Stimulated activated effector memory CD8-positive, alpha-beta T cell treated with anti-CD3 and anti-CD28 coated beads, Interleukin-12 subunit alpha, Interleukin-12 subunit beta, amount 100 ng/mL, for 72 hours (primary cell): ENCODE data around the gene CDKAL1.

Source experiments
- ATAC-seq: fragments of 150-1000 bp; cut with Tn5 transposase; 2 replicates; pipeline ENCODE4 v1.10.0; 2021
- DNase-seq, 2 donors: peaks; one replicate each; pipeline ENCODE4 v3.0.0; 2021 to 2022; ENCODE audit warnings: low spot score in 2 of 2
- H3K27ac Mint-ChIP-seq: one replicate; pipeline ENCODE4 v1.8.0; 2022; ENCODE audit warnings: mild to moderate bottlenecking, mixed read lengths
- H3K36me3 Mint-ChIP-seq: one replicate; pipeline ENCODE4 v1.8.0; 2022; ENCODE audit warnings: mild to moderate bottlenecking, mixed read lengths
- H3K4me1 Mint-ChIP-seq: one replicate; pipeline ENCODE4 v1.8.0; 2022; ENCODE audit warnings: mixed read lengths
- H3K4me3 Mint-ChIP-seq: one replicate; pipeline ENCODE4 v1.8.0; 2022; ENCODE audit warnings: mild to moderate bottlenecking, mixed read lengths
- H3K9me3 Mint-ChIP-seq: one replicate; pipeline ENCODE4 v1.8.0; 2022; ENCODE audit warnings: mixed read lengths

CDKAL1 gene

DNA sequence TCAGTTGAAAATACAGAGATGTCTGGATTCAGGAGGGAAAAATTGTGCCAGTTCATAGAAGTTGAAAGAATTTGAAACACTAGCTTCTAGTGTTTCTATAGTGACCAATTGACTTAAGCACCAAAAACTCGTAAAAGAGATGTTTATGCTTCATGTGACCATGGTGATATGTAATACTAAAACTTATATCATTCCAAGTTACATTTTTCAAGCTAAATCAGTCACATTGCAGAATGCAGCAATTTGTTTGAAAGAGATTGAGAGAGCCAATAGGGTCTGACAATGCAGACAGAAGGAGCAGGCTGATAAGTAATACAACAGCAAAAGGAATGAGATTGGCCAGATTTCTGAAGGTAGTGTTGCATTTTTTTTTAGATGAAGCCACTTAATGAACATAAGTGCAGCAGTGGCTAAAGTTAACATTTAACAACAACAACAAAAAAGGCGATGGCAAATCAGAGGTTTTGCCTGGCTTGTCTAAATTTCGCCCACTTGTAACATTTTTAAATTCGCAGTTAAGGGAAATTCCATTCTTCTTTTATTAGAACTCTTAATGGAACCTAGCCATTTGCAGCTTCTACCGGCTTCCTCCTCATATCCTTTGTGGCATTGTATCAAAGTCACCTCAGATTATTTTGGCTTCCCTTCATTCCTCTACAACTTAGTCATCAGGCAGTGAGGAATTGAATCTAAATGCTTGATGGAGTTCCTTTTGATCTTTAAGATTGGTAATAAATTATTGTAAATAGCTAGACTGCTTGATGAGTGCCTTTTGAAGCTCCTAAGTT, 575.3 kb downstream of the CDKAL1 start:
- Mint-ChIP-seq H3K9me3 (no peaks in the 10 kb centered on the region), H3K27ac (no peak overlapping the region)
- ATAC-seq: no peak

DNA sequence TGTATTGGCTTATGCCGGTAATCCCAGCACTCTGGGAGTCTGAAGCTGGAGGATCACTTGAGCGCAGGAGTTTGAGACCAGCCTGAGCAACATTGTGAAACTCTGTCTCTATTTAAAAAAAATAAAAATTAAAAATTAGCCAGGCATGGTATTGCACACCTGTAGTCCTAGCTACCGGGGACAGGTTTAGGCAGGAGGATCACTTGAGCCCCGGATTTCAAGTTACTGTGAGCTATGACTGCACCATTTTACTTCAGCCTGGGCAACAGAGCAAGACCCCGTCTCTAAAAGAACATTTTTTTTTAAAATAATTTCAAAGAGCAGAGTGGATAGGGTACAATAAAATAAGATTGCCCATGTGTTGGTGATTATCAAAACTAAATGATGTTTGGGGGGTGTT, 576.4 kb downstream of the CDKAL1 start:
- H3K4me1 Mint-ChIP-seq: no peaks in the 10 kb centered on the region
- ATAC-seq (no peak), DNase-seq (no peak)
- no peaks in the 10 kb centered on the region for H3K9me3 Mint-ChIP-seq
- no peak overlapping the region for H3K27ac Mint-ChIP-seq
- no peak overlapping the region for H3K4me3 Mint-ChIP-seq
- peaks cover 7% of the 10 kb centered on the region for H3K36me3 Mint-ChIP-seq

More for the DNA sequence above, 575.3 kb downstream of the CDKAL1 start:
- H3K4me3 Mint-ChIP-seq: no peak overlapping the region
- H3K36me3 Mint-ChIP-seq: peaks cover 7% of the 10 kb centered on the region
- no peak for DNase-seq
- no peaks in the 10 kb centered on the region for H3K4me1 Mint-ChIP-seq

DNA sequence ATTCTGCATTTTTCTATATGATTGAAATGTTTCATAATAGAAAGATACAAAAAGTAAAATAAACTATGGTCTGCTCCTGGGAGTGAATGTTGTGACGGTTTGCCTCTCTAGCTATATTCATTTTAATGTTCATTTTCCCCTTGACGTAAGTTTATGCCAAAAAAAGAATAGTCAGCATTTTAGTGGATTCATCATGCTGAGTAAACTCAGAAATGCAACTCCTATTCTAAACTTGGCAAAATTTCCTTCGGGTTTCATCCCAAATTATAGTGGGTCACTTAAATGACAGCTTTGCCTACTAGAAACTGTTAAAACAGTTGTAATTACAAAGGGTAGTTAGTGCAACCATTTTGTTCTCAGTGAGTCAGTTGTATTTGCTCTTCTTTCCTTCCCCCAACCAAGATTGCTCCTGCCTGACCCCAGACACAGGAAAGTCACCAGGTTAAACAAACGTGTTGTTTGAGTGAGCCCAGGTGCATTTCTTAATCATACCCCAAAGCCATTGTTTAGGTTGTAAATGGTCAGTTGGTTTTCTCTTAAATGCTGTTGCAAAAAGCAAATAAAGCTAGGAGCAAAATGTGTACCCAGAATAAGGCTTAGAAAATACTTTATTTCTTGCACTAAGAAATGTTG, 577.0 kb downstream of the CDKAL1 start:
- Mint-ChIP-seq H3K36me3 (peaks cover 7% of the 10 kb centered on the region), H3K27ac (no peak overlapping the region), H3K9me3 (no peaks in the 10 kb centered on the region), H3K4me3 (no peak overlapping the region), H3K4me1 (no peaks in the 10 kb centered on the region)
- ATAC-seq: no peak
- no peak for DNase-seq

DNA sequence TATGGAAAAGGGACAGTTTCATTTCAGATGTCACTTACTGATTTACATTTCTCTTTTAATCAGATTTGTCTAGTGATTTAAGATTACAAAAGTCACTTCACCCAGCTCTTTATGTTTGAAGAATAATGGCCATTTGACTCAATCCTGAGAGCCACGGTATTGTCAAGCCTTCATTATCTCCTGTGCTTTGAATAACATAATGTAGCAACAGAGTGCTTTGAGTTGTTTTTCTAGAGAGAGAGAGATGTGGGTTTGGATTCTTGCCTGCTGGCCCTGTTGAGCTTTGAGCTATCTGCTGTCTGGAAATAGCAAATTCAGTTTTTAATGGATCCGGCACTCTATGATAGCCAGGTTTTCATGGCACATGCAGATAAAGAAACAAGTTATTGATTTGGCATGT, 580.9 kb downstream of the CDKAL1 start:
- H3K4me1 Mint-ChIP-seq: no peaks in the 10 kb centered on the region
- no peak for ATAC-seq
- no peak overlapping the region for H3K4me3 Mint-ChIP-seq
- DNase-seq: no peak
- H3K27ac Mint-ChIP-seq: no peak overlapping the region
- no peaks in the 10 kb centered on the region for H3K9me3 Mint-ChIP-seq
- H3K36me3 Mint-ChIP-seq: peaks cover 6% of the 10 kb centered on the region

GRCh38 chr6:21116736-21117135, 582.5 kb downstream of the CDKAL1 start:
- Mint-ChIP-seq H3K4me1 (no peaks in the 10 kb centered on the region), H3K9me3 (no peaks in the 10 kb centered on the region), H3K4me3 (no peak overlapping the region), H3K27ac (no peak overlapping the region), H3K36me3 (peaks cover 6% of the 10 kb centered on the region)
- DNase-seq (no peak), ATAC-seq (no peak)

GRCh38 chr6:21118216-21118780, 584.0 kb downstream of the CDKAL1 start:
- ATAC-seq: no peak
- H3K9me3 Mint-ChIP-seq: no peaks in the 10 kb centered on the region
- H3K4me1 Mint-ChIP-seq: no peaks in the 10 kb centered on the region
- no peak overlapping the region for H3K4me3 Mint-ChIP-seq
- peaks cover 6% of the 10 kb centered on the region for H3K36me3 Mint-ChIP-seq
- no peak for DNase-seq
- no peak overlapping the region for H3K27ac Mint-ChIP-seq

DNA sequence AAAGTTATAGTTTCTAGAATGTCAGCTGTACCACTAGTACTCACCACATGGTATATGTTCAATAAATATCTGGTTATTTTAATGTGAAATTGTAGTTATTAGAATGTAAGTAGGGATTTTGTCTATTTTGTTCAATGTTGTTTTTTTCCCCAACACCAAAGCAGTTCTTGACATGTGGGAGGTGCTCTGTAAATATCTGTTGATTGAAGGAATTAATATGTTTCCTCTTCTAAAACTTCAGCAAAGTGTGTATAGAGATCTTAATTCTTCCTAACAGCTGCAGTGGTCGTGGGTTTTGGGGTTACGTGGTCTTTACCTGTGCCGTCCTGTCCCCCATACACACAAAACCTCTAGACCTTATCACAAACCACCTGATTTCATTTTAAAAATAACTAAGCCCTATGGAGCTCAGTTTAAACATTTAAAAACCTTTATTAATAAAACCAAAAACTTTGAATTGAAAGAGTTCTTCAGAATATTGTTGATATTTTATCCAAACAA, 587.4 kb downstream of the CDKAL1 start:
- no peak for ATAC-seq
- DNase-seq: no peak
- Mint-ChIP-seq H3K27ac (no peak overlapping the region), H3K36me3 (peaks cover 6% of the 10 kb centered on the region), H3K4me1 (no peaks in the 10 kb centered on the region), H3K4me3 (no peak overlapping the region), H3K9me3 (no peaks in the 10 kb centered on the region)

GRCh38 chr6:21123507-21124436, 589.5 kb downstream of the CDKAL1 start:
- no peaks in the 10 kb centered on the region for H3K4me1 Mint-ChIP-seq
- DNase-seq (no peak), ATAC-seq (no peak)
- H3K27ac Mint-ChIP-seq: no peak overlapping the region
- no peak overlapping the region for H3K4me3 Mint-ChIP-seq
- no peaks in the 10 kb centered on the region for H3K9me3 Mint-ChIP-seq
- peaks cover 5% of the 10 kb centered on the region for H3K36me3 Mint-ChIP-seq

GRCh38 chr6:21128601-21129000, 594.3 kb downstream of the CDKAL1 start:
- Mint-ChIP-seq H3K4me1 (no peaks in the 10 kb centered on the region), H3K36me3 (no peaks in the 10 kb centered on the region), H3K27ac (no peak overlapping the region), H3K4me3 (no peak overlapping the region), H3K9me3 (no peaks in the 10 kb centered on the region)
- no peak for ATAC-seq
- DNase-seq: no peak

DNA sequence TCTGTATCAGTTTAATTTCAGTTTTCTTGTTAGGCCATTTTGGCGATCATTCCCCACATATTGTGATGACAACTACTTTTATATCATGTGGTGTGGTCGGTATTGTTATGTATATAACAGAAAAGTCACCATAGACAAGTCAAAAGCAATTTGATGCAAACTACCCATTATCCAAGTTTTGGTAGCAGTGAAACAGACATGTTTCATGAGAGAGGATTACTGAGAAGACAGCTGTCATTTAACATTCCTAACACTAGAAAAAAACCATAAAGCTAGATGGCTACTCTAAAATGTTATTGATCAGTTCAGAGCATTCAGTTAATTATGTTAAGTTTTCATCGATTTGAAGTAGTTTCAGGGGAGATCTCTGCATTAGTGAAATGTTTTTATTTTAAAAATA, 597.1 kb downstream of the CDKAL1 start:
- no peak for DNase-seq
- no peak for ATAC-seq
- no peaks in the 10 kb centered on the region for H3K4me1 Mint-ChIP-seq
- no peaks in the 10 kb centered on the region for H3K9me3 Mint-ChIP-seq
- no peak overlapping the region for H3K27ac Mint-ChIP-seq
- H3K36me3 Mint-ChIP-seq: no peaks in the 10 kb centered on the region
- no peak overlapping the region for H3K4me3 Mint-ChIP-seq

DNA sequence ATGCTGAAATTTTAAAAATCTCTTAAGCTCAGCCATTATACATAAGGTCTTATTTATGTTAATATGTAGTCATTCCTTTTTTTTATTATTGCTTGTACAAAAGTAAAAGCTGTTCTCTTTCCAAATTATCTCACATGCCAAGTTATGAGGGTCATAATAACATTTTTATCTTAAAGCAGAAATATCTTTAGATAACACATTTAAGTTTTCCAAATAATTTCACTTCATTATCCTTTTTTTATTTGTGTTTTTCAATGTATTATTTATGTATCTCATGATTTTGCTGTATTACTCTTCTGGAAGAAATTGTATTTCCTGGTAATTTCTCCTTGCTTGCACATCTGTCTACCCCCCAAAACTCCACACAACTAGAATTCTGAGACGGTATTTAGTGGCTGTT, 598.2 kb downstream of the CDKAL1 start:
- H3K9me3 Mint-ChIP-seq: no peaks in the 10 kb centered on the region
- ATAC-seq: no peak
- no peak overlapping the region for H3K27ac Mint-ChIP-seq
- no peak for DNase-seq
- H3K4me3 Mint-ChIP-seq: no peak overlapping the region
- H3K36me3 Mint-ChIP-seq: no peaks in the 10 kb centered on the region
- H3K4me1 Mint-ChIP-seq: no peaks in the 10 kb centered on the region

- H3K27ac Mint-ChIP-seq: no peak overlapping the region
- H3K4me1 Mint-ChIP-seq: no peaks in the 10 kb centered on the region
- ATAC-seq (no peak), DNase-seq (no peak)
- no peaks in the 10 kb centered on the region for H3K9me3 Mint-ChIP-seq
- no peak overlapping the region for H3K4me3 Mint-ChIP-seq
- no peaks in the 10 kb centered on the region for H3K36me3 Mint-ChIP-seq
Observed at GRCh38 chr6:21132856-21133838, 598.9 kb downstream of the CDKAL1 start.

DNA sequence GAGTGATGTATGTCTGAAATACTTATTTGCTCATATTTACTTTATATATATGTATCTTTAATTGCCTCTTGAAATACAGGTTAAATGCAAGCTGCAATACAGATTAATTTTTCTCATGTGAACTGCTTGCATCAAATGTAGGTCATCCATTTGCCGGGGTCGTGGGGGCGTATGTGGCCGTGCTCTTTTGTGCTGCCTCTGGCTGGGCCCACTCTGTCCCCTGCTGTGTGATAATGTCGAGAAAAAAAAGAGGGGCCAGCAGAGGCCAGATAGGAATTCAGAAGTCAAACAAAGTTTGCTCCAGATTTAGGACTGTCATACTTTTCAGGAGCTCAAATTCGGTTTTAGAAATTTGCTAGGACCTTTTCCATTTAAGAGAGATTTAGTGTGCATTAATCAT, 599.6 kb downstream of the CDKAL1 start:
- no peaks in the 10 kb centered on the region for H3K36me3 Mint-ChIP-seq
- DNase-seq (no peak), ATAC-seq (no peak)
- no peak overlapping the region for H3K4me3 Mint-ChIP-seq
- H3K4me1 Mint-ChIP-seq: no peaks in the 10 kb centered on the region
- no peak overlapping the region for H3K27ac Mint-ChIP-seq
- no peaks in the 10 kb centered on the region for H3K9me3 Mint-ChIP-seq

- DNase-seq (no peak), ATAC-seq (no peak)
- H3K9me3 Mint-ChIP-seq: no peaks in the 10 kb centered on the region
- no peak overlapping the region for H3K4me3 Mint-ChIP-seq
- no peak overlapping the region for H3K27ac Mint-ChIP-seq
- H3K36me3 Mint-ChIP-seq: no peaks in the 10 kb centered on the region
- H3K4me1 Mint-ChIP-seq: no peaks in the 10 kb centered on the region
Observed at GRCh38 chr6:21134356-21134755, 600.1 kb downstream of the CDKAL1 start.
